Sciatic nerve (tissue), 2 donors: ENCODE measurements around the gene UNC13D. TPM values are rescaled to one million over a fixed set of nuclear protein-coding genes. Genes with fewer than 3 reads are reported as not detected.

Experiments used
- ATAC-seq: fragments of 200-7000 bp; cut with Tn5 transposase; one replicate; pipeline ENCODE4 v1.9.1; 2020; ENCODE audit warnings: mild to moderate bottlenecking, moderate library complexity
- DNase-seq: peaks from one replicate; pipeline ENCODE4 v3.0.0-alpha.2; 2020; ENCODE audit warnings: low spot score
- intact Hi-C: fragments of 100-400 bp; cut with DNase I; formaldehyde crosslinking; loops from one replicate; pipeline ENCODE4 v1.14.2; 2022
- total RNA-seq: library from RNA; stranded (reverse); fragmentation: NEBNext Ultra II Directional; extraction: Animal tissue kit (Norgen Biotek cat#: 25700); gene quantifications from one replicate; pipeline ENCODE4 v1.2.1, GENCODE V29; 2021
- donor health status: DM: no; HTN: no; CAD: no.
- donor health status: DM: no; HTN: no; CAD: no.

Gene UNC13D
- total RNA-seq, 1 donor from 2014 or later, result 30.9 TPM

DNA sequence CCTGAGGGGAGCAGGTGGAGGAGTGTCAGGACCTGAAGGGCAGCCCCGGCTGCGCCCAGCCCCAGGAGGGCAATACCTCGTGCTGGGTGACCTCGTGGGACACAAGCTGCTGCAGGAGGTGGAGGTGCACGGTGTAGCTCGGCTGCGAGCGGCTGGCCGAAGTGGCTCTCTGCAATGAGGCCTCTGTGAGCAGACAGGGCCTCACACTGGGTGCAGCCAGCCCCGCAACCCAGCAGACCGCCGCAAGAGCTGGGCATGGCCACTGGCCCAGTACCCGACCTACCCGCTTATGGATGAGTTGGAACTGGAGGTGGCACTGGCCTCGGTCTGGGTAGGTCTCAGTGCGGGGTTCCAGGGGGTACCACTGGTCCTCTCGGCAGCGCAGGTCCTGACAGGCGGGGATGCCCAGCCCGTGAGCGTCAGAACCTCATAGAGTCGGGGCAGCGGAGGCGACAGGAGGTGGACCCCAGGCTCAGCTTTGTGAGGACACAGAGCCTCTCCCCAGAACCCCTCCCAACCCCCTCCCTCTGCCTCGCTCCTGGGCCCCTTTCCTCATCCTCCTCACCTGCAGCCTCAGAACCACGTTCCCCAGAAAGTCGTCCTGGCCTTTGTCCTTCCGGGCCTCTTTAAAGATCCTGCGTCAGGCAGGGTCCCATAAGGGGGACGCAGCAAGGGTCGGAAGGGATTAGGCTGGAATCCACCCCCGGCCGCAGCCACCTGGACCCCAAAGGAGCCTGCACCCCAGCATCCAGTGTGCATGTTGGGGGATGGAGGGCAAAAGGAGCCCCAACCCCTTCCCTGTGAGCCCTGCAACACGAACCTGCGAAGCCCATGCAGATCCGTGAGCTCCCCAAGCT, 4.0 kb downstream of the UNC13D start:
- no peak for ATAC-seq
- DNase-seq, result no peak
- intact Hi-C loops, result no loop called here

GRCh38 chr17:75838410-75838809, 5.8 kb downstream of the UNC13D start:
- intact Hi-C loops, result no loop called here
- ATAC-seq (no peak), DNase-seq (no peak)

GRCh38 chr17:75837899-75838298, 6.3 kb downstream of the UNC13D start:
- no peak for ATAC-seq
- intact Hi-C loops, result no loop called here
- no peak for DNase-seq

DNA sequence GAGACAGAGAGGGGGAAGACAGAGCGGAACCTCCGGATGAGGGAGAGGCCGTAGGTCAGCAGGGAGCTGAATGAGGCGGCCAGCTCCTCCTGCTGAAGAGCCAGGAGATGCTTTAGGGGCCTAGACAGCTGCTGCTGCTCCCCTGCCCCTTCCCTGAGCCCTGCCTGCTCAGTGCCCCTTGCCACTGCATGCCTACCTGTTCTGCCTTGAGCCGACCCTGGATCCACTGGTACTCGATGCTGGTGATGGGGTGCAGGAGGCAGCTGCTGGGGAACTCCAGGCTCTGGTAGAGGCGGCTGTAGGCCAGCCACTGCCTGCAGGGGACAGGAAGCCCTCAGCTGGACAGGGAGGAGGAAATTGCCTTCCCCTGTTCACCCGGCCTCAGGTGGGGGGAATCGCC, 7.6 kb downstream of the UNC13D start:
- ATAC-seq, result no peak
- DNase-seq, result no peak
- intact Hi-C loops, result no loop called here

DNA sequence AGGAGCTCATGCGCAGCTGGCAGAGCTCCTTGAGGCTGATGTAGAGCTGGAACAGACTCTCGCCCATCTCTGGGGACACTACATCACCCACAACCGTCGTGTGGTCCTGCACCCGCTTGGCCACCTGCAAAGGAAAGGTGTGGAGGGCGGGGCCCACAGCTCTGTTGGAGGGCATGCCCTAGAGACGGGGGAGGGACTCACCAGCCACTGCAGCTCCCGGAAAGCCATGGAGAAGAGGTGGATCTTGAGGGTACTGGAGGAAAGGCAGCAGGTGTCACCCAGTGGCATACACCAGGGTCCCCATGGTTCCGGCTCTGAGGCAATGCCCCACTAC, 8.6 kb downstream of the UNC13D start:
- no peak for DNase-seq
- intact Hi-C loops, result no loop called here
- no peak for ATAC-seq

DNA sequence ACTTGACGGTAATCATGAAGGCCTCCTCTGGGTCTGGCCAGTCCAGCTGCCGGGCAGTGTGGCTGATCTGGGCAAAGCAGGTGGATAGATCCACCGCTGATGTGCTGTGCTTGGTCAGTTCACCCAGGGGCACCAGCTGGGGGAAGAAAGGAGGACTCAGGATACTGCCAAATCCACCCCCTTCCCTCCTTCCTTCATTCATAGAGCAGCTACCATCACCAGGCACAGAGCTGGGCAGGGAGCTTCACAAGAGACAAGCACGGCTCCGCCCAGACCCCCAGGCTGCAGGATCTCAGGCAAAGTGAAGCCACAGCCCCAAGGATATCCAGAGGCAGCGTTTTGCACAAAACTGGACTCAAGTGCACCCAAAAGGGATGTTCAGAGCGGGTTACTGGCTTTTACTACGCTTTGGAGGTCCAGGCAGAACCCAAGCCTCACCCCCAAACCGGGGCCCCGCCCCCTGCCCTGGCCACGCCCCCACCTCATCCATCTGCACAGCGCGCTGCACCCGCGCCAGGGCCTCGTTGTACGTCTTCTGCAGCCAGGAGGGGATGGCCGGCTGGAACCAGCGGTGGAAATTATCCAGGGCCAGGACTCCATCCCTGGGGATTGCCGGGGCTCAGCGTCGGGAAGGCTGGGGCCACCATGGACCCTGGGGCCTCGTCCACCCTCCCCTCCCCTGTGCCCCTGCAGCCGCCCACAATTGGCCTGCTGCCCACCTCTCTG, 9.1 kb downstream of the UNC13D start:
- intact Hi-C loops, result no loop called here

GRCh38 chr17:75834279-75834920, 9.8 kb downstream of the UNC13D start:
- ATAC-seq (no peak), DNase-seq (no peak)
- intact Hi-C loops, result no loop called here

More for the DNA sequence above, 9.1 kb downstream of the UNC13D start:
- ATAC-seq (no peak), DNase-seq (no peak)

DNA sequence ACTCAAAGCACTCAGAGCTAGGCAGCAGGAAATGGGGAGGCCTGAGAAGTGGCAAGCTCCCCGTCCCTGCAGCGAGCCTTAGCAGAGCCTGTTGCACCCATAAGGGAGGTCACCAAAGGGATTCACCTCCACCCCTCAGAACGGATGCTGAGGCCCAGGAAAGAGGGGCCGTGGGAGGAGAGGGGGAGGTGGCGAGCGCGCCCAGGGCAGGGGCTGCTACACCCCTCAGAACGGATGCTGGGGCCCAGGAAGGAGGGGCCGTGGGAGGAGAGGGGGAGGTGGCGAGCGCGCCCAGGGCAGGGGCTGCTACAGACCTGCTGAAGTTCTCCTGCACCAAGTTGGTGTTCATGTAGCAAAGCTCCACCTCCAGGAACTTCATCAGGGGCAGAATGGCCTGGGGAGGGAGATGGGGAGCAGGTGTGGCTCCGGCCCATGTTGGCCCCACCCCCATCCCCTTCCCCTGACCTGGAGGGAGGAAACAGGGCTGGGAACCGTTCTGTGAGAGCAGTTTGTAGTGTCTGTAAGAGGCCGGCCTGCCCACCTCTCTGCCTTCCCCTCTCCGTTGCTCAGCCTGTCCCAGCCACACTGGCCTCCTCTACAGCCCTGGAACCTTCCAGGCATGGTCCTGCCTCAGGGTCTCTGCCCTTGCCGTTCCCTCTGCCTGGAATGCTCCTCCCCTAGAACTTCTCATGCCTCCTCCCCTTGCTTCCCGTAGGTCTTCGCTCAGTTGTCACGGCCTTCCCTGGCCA, 11.4 kb downstream of the UNC13D start:
- no peak for ATAC-seq
- DNase-seq, result no peak
- intact Hi-C loops, result no loop called here

GRCh38 chr17:75832164-75832651, 12.0 kb downstream of the UNC13D start:
- DNase-seq (no peak), ATAC-seq (peak; percentile 65)
- intact Hi-C loops, result no loop called here

DNA sequence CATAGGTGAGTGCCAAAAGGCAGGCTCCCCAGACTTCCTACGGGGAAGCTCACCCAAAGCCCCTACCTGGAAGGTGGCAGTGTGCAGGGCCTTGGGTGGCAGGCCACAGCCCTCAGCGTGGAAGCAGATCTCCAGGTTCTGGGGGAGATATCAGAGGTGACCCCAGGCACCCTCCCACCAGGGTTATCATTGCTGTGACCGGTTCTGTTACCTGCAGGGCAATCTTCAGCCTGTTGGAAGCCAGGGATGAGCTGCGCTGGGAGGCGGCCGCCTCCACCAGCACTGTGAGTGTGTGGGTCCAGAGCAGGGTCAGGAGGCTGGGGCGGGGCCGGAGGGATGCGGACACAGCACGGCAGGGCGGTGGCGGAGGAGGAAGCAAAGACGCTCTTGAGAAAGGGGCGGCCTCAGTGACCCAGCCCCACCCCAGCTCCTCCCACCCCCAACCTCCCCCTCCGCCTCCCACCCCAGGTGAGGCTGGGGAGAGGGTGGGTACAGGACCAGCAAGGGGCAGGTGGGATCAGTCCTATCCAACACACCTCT, 13.1 kb downstream of the UNC13D start:
- intact Hi-C loops, result no loop called here
- ATAC-seq (no peak), DNase-seq (no peak)

DNA sequence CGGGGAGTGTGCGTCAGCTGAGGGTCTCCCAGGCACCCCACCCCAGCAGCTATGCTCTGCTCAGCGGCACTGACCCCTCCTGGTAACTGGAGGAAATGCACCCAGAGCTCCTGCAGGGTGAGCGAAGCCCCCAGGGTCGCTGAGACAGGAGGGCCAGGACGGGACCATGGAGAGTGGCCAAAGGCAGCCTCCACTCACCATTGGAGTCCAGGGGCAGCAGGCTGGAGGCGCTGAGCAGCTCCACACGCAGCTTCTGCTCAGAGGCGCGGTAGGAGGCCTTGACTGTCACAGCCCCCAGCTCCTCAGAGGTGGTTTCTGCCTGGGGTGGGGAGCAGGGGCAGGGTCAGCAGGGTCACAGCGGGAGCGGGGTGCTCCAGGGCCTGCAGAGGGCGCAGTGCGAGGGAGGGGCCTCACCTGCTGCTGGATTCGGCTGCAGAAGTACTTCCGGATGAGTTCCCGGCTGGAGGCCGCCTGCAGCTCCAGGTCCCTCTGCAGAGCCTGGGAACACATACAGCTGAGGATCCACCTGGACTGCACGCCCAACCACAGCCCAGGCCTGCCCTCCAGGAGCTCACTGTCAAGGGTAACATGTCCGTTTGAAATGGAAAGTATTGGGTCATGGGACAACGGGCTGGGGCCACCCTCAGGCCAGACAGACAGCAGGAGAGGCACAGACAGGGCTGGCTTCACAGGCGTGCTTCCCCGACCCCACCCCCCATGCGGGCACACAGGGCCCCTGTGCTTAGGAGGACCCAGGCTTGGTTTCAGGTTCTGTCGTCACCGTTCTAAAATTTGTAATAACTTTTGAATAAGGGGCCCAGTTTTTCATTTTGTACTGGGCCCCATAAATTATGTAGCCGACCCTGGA, 13.8 kb downstream of the UNC13D start:
- intact Hi-C loops, result no loop called here
- ATAC-seq (no peak), DNase-seq (no peak)

DNA sequence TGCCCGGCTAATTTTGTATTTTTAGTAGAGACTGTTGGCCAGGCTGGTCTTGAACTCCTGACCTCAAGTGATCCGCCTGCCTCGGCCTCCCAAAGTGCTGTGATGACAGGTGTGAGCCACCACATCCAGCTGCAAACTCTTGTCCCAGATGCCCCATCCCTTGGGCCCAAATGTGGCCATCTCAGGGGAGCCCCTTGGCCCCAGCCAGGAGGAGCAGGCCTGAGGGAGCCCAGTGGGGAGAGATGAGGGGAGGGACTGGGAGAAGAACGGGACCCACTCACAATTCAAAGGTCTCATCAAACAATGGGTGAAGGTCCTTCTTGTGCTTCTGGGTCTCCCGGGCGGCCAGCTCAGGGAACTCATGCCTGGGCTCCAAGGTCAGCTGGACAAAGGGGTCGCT, 14.5 kb downstream of the UNC13D start:
- intact Hi-C loops, result no loop called here
- DNase-seq (no peak), ATAC-seq (no peak)

DNA sequence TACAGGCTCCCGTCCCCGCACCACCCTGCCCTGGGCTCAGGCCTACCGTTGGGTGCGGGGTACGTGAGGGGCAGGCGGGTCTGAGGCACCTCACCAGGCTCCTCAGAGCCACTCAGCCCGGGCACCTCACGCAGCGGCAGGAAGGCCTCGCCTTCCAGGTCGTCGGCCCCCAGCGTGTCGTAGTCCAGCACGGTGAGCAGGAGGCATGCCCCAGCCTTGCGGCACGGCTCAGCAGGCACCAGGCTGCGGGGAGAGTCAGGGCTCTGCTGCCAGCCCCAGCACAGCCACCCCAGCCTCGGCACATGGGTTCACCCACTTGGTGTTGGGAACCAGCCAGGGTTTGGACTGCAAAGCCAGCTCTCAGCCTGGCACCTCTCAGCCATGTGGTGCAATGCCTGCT, 15.5 kb downstream of the UNC13D start:
- intact Hi-C loops, result no loop called here
- no peak for DNase-seq
- ATAC-seq, result no peak

DNA sequence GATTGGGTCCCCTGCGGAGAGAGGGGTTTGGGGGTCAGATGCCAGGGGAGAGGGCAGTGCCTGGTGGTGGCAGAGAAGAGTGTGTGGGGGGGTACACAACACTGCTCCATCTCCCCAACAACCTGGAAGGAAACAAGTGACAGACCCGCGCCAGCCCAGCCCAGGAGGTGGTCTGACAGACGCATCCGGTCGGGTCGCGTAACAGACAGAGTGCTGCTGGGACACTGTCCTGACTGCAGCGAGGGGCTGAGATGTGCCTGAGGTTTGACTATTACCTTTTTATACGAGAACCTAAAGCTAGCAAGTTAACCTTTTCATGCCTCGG, 16.2 kb downstream of the UNC13D start:
- DNase-seq (no peak), ATAC-seq (no peak)
- intact Hi-C loops, result no loop called here

- DNase-seq (peak; percentile 80), ATAC-seq (peak; percentile 71)
- intact Hi-C loops, result no loop called here
These were observed 16.7 kb downstream of the UNC13D start for GRCh38 chr17:75827308-75828075.

DNA sequence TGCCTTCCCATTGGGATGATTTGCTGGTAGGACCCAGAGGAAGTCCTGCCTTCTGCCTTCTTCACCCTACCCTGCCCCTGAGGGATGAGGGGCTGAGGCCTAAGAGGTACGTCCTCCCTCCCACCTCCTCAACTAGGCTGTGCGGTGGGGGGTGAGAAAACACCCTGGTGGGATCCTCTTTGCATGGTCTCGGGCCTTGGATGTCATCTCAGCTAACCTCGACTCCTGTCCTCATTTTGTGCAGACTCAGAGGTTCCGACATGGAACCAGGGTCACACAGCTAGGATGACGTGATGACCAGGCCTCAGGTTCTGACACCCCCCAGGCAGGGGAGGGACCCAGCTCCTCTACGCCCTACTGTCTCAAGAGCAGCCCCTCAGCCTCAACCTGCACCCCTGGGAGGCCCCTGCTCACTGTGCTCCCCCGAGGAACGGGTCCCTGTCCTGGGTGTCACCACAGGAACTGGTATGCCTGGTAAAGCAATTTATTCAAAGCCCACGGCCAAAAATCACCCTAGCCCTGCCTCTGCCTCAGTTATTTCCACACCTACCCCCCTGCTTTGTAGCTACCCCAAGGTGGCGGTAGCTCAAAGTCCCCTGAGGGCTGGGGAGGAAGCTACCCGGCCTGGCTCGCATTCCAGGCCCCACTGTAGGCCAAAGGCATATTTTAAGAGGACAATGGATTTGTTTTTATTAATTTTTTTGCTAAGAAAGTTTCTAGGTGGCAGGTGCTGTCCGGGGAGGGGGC, 17.5 kb downstream of the UNC13D start:
- ATAC-seq (peak; percentile 3), DNase-seq (no peak)
- intact Hi-C loops, result no loop called here
